ENCODE measurements around the gene ZFAND2A. TPM values are rescaled to one million over a fixed set of nuclear protein-coding genes. Genes with fewer than 3 reads are reported as not detected.

The ZFAND2A gene
- polyA plus RNA-seq, 3 donors, result 30.6 to 126 (median 35.1) TPM

DNA sequence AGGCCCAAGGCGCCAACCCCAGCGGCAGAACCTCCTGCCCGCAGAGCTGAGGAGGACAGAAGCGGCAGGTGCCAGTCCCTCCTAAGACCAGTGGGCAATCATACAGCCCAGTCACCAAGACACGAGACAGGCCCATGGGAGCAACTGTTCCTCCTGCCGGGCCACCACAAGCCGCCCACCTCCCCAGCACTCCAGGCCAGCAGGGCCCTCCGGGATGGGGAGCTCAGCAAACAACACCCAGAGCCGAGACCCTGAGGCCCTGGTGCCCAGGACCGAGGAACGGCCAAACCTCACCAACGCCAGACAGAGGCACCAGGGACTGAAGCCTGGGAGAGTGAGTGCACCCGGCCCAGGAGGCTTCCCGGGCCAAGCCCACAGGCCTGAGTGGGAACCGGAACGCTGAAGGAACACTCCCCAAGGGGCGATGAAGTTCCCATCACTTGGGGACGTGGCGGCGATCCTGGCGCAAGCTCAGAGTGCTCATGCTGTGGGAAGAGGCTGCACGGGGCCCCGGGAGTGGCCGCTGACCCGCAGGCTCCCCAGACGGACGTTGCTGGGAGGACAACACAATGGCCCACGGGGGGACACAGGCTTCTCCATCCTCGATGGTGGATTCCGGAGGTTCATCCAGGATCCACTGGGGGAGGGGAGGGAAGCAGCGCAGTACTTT is 37.0 kb downstream of the ZFAND2A start:
- H3K27me3 ChIP-seq (ENCODE audit: control insufficient read depth in 2 of 2, insufficient read depth in 2 of 2, low read length in 2 of 2), result no peaks in the 10 kb centered on the region
- H3K36me3 Mint-ChIP-seq, result no peaks in the 10 kb centered on the region
- no peaks in the 10 kb centered on the region for H3K9me3 Mint-ChIP-seq
- H3K79me2 ChIP-seq (ENCODE audit: insufficient read depth, low read length), result no peaks in the 10 kb centered on the region
- no peaks in the 10 kb centered on the region for H3K9me3 ChIP-seq (replicated peaks in 1 of 2; ENCODE audit: control insufficient read depth in 1 of 2, insufficient read depth in 1 of 2, low read length in 2 of 2)
- H3K27me3 Mint-ChIP-seq (ENCODE audit: low read depth in 3 of 3), result peaks cover 0 to 1% (median 0%) of the 10 kb centered on the region in 3 donors
- WGBS (ENCODE audit: insufficient coverage), result 74% methylated on average over 24 of the region's 31 CpGs
- peak overlapping the region; percentile 8 for H3K9ac ChIP-seq (ENCODE audit: insufficient read depth, low read length, poor library complexity, severe bottlenecking)
- H3K4me2 ChIP-seq (replicated peaks; ENCODE audit: extremely low read depth, low read length, poor library complexity, severe bottlenecking), result no peak overlapping the region
- TF ChIP-seq, protein P1, sequence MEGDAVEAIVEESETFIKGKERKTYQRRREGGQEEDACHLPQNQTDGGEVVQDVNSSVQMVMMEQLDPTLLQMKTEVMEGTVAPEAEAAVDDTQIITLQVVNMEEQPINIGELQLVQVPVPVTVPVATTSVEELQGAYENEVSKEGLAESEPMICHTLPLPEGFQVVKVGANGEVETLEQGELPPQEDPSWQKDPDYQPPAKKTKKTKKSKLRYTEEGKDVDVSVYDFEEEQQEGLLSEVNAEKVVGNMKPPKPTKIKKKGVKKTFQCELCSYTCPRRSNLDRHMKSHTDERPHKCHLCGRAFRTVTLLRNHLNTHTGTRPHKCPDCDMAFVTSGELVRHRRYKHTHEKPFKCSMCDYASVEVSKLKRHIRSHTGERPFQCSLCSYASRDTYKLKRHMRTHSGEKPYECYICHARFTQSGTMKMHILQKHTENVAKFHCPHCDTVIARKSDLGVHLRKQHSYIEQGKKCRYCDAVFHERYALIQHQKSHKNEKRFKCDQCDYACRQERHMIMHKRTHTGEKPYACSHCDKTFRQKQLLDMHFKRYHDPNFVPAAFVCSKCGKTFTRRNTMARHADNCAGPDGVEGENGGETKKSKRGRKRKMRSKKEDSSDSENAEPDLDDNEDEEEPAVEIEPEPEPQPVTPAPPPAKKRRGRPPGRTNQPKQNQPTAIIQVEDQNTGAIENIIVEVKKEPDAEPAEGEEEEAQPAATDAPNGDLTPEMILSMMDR (IDR thresholded peaks at IDR 0.05), result no peak
- H3K27ac Mint-ChIP-seq, result no peak overlapping the region
- H3K4me3 ChIP-seq (replicated peaks in 1 of 3; ENCODE audit: low read depth in 2 of 3, low read length in 3 of 3), result no peak overlapping the region
- H3K4me1 Mint-ChIP-seq, result peaks cover 6% of the 10 kb centered on the region
- no peak overlapping the region for H2AFZ ChIP-seq (ENCODE audit: insufficient read depth, low read depth, low read length, poor library complexity, severe bottlenecking)
- H3K4me3 Mint-ChIP-seq, result no peak overlapping the region
- peaks cover 0 to 4% of the 10 kb centered on the region in 2 donors for H3K4me1 ChIP-seq (ENCODE audit: control insufficient read depth in 1 of 2, insufficient read depth in 2 of 2, low read length in 2 of 2)
- intact Hi-C loops (cut with micrococcal nuclease), result no loop called here
- H3K27ac ChIP-seq (ENCODE audit: low read depth in 1 of 2, low read length in 2 of 2), result no peak overlapping the region
- H3K36me3 ChIP-seq (replicated peaks in 1 of 2; ENCODE audit: control insufficient read depth in 1 of 2, insufficient read depth in 2 of 2, low read length in 2 of 2), result no peaks in the 10 kb centered on the region
- DNase-seq, result no peak
- no peaks in the 10 kb centered on the region for H4K20me1 ChIP-seq (ENCODE audit: insufficient read depth, low read length)

DNA sequence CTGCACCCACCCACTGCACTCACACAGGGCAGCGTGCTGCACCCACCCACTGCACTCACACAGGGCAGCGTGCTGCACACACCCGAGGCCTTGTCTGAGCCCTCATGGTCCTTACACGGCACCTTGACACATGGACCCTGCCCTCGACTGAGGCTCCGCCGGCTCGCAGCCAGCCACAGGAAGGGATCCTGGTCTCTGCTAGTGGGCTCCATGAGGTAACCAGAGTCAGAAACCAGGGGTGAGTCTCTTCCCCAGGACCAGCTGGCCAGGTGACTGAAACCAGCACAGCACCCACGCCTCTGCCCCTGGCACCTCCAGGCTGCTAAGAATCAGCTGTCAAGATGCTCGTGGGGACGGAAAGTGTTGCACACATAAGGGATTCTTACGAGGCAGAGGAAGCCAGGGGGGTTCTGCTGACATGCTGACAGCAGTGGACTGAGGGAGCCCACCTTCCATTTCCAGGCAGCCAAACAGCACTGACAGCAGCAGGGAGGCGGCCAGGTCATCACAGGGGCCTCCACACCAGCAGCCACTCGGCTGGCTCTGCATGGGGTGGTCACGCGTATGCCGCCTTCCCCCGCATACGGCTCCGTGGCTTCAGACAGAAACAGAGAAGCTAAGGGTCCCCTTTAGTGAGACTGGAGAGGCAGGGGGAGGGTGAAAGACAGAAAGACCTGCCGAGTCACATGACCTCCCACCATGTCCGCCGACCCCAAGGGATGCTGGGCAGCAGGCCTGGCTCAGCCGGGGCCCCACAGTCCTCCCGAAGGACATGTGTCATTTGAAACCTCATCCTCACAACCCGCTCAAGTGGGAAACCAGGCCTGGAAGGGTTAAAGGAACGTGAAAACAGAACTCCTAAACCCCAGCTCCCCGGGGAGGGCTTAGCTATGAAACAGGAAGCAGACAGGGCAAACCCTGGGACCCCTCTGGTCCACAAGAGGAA is 37.8 kb downstream of the ZFAND2A start:
- Histone ChIP-seq H3K36me3 (replicated peaks in 1 of 2; ENCODE audit: control insufficient read depth in 1 of 2, insufficient read depth in 2 of 2, low read length in 2 of 2) (no peaks in the 10 kb centered on the region), H3K4me2 (replicated peaks; ENCODE audit: extremely low read depth, low read length, poor library complexity, severe bottlenecking) (no peak overlapping the region), H3K9me3 (replicated peaks in 1 of 2; ENCODE audit: control insufficient read depth in 1 of 2, insufficient read depth in 1 of 2, low read length in 2 of 2) (no peaks in the 10 kb centered on the region), H3K4me3 (replicated peaks in 1 of 3; ENCODE audit: low read depth in 2 of 3, low read length in 3 of 3) (no peak overlapping the region), H4K20me1 (ENCODE audit: insufficient read depth, low read length) (no peaks in the 10 kb centered on the region), H3K4me1 (ENCODE audit: control insufficient read depth in 1 of 2, insufficient read depth in 2 of 2, low read length in 2 of 2) (peaks cover 0 to 4% of the 10 kb centered on the region in 2 donors), H3K79me2 (ENCODE audit: insufficient read depth, low read length) (no peaks in the 10 kb centered on the region), H3K9ac (ENCODE audit: insufficient read depth, low read length, poor library complexity, severe bottlenecking) (peak overlapping the region; percentile 8), H3K27ac (ENCODE audit: low read depth in 1 of 2, low read length in 2 of 2) (no peak overlapping the region), H2AFZ (ENCODE audit: insufficient read depth, low read depth, low read length, poor library complexity, severe bottlenecking) (no peak overlapping the region), H3K27me3 (ENCODE audit: control insufficient read depth in 2 of 2, insufficient read depth in 2 of 2, low read length in 2 of 2) (no peaks in the 10 kb centered on the region)
- peaks cover 0 to 4% (median 0%) of the 10 kb centered on the region in 7 donors for H3K9me3 Mint-ChIP-seq
- intact Hi-C loops (cut with micrococcal nuclease), result no loop called here
- no peak for DNase-seq
- H3K27ac Mint-ChIP-seq, result peak overlapping the region in 1 of 7 donors; percentile 13
- peaks cover 6% of the 10 kb centered on the region for H3K4me1 Mint-ChIP-seq
- 75% methylated on average over 23 of the region's 28 CpGs for WGBS (ENCODE audit: insufficient coverage)
- TF ChIP-seq, protein P1 (IDR thresholded peaks at IDR 0.05), result no peak
- no peak overlapping the region for H3K4me3 Mint-ChIP-seq
- H3K36me3 Mint-ChIP-seq, result no peaks in the 10 kb centered on the region
- H3K27me3 Mint-ChIP-seq (ENCODE audit: low read depth in 3 of 3), result peaks cover 0 to 3% (median 1%) of the 10 kb centered on the region in 3 donors
